GM18505 (cell line): ENCODE results near the gene SHTN1.

Experiments used
- ATAC-seq: cut with Tn5 transposase; IDR thresholded peaks from one replicate; pipeline ENCODE4 v1.9.1; 2021; ENCODE audit not compliant: unreplicated experiment
- POLR2A ChIP-seq: IDR thresholded peaks from 4 replicates; pipeline ENCODE4 v1.6.1; 2011; ENCODE audit warnings: borderline replicate concordance; ENCODE audit not compliant: insufficient read depth, insufficient read length; ENCODE audit errors: extremely low read depth

The SHTN1 gene

DNA sequence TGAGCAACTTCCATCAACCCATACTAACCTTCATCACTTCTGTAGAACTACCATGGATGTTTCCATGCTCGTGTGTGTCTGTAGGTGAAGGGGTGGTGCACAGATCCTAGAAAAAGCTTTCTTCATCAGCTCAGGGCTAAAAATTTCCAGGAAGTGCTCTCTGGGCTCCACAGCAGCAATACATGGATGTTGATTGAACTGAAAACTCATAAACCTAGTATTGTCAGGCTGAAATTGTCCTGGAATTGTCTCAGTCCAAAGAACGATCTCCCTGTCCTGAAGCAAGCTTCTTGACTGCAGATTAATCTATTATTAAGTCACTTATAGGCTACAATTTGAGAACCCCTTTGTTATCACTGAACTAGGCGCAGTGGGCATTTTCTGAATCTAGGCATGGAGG is 115.9 kb downstream of the SHTN1 start:
- TF ChIP-seq POLR2A = no peak
- no peak for ATAC-seq

DNA sequence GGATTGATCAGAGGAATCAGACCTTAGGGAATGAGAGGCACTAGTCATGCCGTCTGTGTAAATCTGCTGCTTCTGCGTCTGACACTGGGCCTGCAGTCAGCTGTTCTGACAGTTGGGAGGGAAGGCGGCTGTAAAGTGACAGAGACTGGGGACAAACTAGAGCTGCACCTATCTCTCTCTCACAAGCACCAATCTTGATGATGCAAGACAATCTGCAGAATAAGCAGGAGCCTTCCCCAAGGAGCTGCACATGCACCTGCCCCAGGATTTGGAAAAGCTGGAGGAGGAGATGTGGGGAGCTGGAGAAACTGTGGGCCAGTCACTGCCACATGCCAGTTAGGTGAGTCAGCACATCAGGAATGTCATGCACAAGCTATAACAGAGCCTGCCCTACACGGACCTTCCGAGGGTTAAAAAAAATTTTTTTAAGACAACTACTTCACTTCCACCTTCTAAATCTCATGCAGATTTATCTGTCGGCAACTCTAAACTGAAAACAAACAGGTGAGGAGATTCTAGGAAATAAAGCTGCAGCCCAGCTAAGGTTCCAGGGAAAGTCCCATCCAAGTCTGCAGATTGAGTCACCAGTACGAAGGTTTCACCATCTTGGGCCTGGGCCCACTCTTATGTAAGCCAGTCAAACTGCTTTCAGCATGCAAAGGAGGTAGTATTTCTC is 116.5 kb downstream of the SHTN1 start:
- no peak for TF ChIP-seq POLR2A
- no peak for ATAC-seq

DNA sequence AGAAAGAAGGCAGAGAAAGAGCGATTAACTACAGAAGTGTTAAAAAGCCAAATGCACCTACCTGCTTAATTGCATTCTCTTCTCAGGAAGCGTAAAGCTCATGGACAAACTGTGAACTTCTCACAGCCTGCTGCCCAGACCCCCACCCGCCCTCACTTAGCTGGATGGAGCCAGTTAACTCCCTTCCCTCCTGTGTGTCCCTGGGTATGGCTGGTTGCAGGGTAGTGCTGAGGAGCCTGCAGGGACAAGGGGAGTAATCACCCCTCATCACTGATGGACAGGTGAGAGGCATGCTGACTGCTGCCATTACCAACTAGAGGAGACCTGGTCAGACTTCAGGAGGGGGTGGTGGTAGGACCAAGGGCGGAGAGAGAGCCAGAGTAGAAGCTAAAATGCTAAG is 118.2 kb downstream of the SHTN1 start:
- no peak for ATAC-seq
- no peak for TF ChIP-seq POLR2A

GRCh38 chr10:116882639-116883038 is 122.3 kb downstream of the SHTN1 start:
- no peak for ATAC-seq
- no peak for TF ChIP-seq POLR2A

- no peak for ATAC-seq
- TF ChIP-seq POLR2A = no peak
Measured at GRCh38 chr10:116880716-116881482, 124.1 kb downstream of the SHTN1 start.

- no peak for ATAC-seq
- no peak for TF ChIP-seq POLR2A
Measured at GRCh38 chr10:116879817-116880216, 125.2 kb downstream of the SHTN1 start.

DNA sequence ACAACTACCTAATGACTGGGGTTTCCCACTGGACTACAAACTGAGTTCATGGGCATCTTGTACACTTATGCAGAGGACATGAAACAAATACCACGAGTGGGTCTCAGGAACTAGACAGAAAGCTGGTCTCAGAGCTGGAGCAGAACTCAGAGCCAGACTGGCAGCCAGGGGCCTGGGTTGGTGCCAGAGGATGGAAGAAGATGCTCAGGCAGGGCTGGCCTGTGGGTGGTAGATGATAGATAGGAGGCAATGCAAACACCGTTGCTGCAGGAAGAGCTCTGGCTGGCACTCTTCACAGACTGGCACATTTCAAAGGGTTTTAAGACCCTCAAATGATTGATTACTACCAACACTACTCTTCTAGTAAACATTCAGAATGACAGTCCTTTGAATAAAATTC is 126.9 kb downstream of the SHTN1 start:
- TF ChIP-seq POLR2A = no peak
- ATAC-seq = no peak

GRCh38 chr10:116877391-116877790 is 127.6 kb downstream of the SHTN1 start:
- no peak for TF ChIP-seq POLR2A
- ATAC-seq = no peak

- TF ChIP-seq POLR2A = no peak
- ATAC-seq = no peak
Measured at GRCh38 chr10:116875897-116876296, 129.1 kb downstream of the SHTN1 start.

GRCh38 chr10:116873134-116873533 is 131.9 kb downstream of the SHTN1 start:
- ATAC-seq = no peak
- TF ChIP-seq POLR2A = no peak

DNA sequence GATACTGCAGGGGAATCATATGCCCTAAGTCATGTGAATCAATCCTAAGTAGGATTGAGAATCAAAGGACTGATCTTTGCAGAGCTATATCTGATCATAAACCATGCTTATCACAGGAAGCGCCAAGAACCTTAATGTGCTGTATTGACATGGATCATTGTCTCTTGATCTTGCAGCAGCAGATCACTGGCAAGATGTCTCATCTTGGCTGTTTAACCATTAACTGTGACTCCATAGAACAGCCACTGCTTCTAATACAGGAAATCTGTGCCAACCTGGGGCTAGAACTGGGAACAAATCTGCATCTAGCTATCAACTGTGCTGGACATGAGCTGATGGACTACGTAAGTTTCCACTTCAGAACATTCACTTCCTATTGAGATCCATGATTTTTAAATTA is 134.0 kb downstream of the SHTN1 start:
- TF ChIP-seq POLR2A = no peak
- ATAC-seq = no peak

DNA sequence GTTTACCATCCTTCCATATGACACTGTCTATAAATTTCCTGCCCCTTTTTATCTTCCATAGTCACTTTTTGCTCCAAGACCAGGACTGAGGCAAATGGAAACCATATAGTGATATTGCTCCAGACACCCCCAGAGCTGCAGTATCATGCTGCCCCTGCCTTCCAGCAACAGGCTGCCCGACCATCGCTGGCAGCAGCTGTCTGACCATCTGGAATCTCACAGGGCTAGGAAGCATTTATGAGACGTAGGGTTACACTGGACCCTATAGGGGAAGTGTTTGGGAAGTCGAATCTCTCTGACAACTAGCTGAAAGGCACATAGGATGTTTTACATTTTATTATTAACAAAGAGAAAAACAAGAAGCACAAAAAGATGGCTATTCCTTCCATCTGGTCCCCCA is 136.3 kb downstream of the SHTN1 start:
- no peak for TF ChIP-seq POLR2A
- ATAC-seq = no peak

- no peak for ATAC-seq
- no peak for TF ChIP-seq POLR2A
Measured at GRCh38 chr10:116868198-116868676, 136.8 kb downstream of the SHTN1 start.

DNA sequence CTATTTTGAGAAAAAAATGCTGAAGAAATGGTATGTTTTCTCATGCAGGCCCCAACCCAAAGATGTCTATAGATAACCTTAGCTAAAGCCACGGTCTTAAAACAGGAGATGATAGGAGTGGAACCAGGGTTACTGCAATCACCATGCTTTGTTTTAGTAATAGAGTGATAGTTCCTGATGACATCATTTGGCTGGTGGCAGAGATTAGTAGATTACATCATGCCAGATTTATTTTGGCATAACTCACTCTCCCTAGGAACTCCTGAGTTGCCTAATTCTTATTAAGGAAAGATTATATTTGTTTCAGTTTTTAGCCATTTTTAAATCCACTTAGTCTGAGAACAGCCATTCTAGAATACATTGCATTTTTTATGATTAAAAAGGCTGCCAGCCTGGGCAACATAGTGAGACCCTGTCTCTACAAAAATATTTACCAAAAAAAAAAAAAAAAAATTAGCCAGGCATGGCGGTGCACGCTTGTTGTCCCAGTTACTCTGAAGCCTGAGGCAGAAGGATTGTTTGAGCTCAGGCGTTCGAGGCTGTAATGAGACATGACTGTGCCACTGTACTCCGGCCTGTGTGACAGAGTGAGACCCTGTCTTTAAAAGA is 137.9 kb downstream of the SHTN1 start:
- no peak for TF ChIP-seq POLR2A
- no peak for ATAC-seq
